ENCODE measurements around the gene CDK5RAP2.
"Not testable (repeated sequence)": the region's sequence is repeated elsewhere in the genome, so short reads cannot be mapped to it uniquely, and the experiment has no call there.

CDK5RAP2 gene

DNA sequence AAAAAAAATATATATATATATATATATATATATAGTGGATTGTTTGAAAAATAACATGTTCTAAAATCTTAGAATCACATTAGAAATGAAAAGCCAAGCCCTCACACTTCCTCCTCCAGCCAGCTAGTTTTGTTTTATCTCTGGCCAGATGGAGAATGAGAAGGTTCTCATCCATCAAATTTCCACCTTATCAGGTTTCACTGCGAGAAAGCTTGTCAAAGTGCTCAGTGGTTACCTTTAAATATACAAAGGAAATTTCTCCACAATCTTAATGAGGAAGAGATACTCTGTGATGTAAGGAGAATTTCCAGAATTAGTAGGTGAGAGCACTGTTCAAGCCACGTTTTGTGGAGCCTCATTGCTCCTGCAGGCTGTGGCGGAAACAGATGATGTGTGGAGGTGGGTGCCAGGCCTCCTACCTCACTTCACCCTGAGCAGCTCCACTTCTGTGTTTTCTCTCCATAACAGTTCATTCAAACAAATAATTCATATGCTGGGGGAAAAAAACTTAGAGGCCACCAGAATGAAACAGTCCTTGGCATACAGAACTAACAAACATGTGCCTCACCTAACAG, 71.9 kb downstream of the CDK5RAP2 start:
- DNase-seq = no peak

DNA sequence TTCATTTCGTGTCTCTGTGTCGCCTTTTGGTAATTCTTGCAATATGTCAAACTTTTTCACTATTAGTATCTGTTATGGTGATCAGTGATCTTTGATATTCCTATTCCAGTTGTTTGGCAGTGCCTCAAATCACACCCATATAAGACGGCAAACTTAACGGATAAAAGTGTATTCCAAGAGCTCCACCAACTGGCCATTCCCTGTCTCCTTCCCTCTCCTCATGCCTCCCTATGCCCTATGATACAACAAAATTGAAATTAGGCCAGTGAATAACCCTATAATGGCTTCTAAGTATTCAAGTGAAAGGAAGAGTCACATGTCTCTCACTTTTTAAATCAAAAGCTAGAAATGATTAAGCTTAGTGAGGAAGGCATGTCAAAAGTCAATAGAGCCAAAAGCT, 74.8 kb downstream of the CDK5RAP2 start:
- no peak for DNase-seq

DNA sequence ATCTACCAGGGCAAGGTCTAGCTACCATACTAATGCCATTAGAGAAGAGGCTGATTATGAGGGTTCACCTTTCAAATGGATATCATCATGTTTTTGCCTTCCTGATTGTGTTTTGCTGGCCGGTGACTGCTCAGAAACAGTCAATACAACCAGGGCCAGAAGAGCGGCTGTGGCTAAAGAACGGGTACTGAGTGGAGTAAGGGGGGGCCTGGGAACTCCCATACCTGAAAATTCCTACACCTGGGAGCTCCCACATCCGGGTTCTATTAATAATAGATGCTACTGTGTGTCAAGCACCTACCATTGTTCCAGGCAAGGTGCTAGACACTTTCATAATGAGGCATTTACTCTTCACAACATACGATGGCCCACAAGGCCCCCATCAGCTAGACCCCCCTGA, 79.2 kb downstream of the CDK5RAP2 start:
- no peak for DNase-seq

DNA sequence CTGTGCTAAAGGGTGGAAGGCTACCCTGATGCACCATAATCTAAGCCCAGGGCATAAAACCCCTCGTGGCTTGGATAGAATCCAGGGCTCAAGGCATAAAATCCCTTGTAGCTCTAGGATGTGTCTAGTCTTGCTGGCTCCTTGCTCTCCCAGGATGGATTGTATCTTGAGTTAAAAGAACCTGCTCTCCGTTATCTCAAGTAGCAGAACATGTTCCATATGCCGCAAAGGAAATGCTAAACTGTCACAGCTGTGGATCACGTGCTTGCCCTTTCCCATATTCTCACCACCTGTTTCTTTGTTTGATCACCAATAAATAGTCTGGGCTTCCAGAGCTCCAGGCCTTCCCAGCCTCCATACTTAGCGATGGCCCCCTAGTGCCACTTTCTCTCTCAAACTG, 82.1 kb downstream of the CDK5RAP2 start:
- not testable (repeated sequence) for DNase-seq

DNA sequence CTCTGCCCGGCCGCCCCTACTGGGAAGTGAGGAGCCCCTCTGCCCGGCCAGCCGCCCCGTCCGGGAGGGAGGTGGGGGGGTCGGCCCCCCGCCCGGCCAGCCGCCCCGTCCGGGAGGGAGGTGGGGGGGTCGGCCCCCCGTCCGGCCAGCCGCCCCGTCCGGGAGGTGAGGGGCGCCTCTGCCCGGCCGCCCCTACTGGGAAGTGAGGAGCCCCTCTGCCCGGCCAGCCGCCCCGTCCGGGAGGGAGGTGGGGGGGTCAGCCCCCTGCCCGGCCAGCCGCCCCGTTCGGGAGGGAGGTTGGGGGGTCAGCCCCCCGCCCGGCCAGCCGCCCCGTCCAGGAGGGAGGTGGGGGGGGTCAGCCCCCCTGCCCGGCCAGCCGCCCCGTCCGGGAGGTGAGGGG, 83.5 kb downstream of the CDK5RAP2 start:
- not testable (repeated sequence) for DNase-seq

DNA sequence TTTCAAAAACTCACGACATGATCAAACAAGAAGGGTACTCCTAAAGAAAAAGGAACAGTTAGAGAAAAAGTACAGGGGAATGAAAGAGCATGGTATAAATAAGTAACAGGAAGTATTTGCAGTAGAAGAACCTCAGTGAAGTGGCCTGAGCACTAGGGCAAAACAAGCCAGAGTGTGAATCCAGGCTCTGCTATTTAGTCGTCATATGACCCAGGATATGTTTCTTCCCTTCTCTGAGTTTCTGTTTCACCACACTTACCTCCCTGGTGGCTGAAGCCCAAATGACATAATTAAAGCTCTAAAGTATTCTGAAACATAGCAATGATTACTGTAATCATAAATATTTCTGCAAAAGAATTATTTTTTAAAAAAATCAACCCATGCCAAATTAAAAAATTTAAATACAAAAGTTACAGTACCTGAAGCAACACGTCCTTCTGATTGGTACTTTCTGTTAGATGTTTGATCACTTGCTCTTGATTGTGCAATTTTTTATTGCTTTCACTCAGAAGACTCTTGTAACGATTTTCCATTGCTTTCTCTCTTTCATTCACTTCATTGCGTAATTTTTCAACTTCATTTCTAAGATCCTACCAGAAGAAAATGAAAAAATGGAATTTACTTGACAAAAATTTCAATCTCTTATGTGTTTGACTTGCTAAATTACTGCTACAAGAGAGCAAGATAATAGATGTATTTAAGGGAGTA, 88.9 kb downstream of the CDK5RAP2 start:
- no peak for DNase-seq

DNA sequence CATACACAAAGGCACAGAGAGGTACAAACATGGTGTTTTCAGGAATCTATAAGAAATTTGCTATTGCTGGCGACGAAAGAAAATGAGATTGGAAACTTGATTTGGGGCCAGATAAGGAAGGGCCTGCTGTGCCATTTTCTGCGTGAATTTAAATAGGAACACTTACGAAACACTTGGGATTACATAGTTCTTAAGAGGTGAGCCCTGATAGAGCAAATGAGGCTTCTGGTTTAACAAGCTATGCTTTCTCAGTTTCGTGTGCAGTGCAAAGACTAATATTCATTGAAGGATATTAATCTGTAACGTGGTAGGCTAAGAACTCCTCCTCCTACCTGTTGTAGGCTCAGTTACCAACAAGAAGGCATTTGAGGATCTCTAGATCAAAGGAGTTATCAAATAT, 93.1 kb downstream of the CDK5RAP2 start:
- DNase-seq = no peak

DNA sequence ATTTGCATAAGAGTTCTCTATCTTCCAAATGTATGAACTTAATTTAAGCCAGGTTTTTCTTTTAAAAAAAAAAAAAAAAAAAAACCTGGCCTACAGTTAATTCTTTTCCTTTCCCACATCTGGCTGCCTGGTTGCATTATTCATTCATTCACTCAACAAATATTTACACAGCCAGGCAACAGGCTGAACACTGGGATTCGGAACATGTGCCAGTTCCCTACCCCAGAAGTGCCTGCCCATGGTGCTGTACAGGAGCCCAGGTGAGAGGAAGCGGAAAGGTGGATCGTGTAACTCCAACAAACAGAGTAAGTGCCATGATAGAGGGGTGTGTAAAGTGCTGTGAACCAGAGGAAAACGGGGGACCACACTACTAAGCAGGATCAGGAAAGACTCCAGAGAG, 93.6 kb downstream of the CDK5RAP2 start:
- no peak for DNase-seq

DNA sequence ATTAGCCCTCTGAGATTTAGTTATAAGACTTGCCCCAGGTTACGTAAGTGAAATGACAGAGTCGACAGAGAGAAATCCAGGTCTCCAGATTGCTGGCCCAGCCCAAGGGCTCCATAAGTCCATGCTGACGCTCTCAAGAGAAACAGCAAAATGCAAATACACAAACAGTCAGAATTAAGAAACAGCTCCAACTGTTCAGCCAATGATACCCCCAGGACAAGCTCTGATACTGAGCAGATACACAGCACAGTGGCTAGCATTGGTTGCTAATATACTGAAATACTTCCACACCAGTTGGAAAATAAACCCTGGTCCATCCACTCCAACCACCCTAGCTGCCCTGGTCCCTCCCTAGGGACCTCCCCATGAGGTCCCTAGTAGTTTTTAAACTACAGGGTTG, 94.2 kb downstream of the CDK5RAP2 start:
- no peak for DNase-seq

DNA sequence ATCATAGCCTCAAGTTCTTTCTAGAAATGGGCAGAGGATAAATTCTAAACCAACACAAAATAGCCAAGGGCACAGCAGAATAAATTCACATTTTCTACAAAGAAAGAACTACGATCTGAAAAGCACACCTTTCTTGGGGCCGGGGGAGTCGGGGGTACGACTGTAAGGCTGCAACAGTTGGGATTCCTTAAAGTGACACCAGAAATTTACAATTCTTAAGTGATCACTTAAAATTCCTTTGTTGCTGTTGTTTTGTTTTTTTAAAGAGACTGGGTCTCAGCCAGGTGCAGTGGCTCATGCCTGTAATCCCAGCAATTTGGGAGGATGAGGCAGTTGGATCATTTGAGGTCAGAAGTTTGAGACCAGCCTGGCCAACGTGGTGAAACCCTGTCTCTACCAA, 95.8 kb downstream of the CDK5RAP2 start:
- DNase-seq = no peak

DNA sequence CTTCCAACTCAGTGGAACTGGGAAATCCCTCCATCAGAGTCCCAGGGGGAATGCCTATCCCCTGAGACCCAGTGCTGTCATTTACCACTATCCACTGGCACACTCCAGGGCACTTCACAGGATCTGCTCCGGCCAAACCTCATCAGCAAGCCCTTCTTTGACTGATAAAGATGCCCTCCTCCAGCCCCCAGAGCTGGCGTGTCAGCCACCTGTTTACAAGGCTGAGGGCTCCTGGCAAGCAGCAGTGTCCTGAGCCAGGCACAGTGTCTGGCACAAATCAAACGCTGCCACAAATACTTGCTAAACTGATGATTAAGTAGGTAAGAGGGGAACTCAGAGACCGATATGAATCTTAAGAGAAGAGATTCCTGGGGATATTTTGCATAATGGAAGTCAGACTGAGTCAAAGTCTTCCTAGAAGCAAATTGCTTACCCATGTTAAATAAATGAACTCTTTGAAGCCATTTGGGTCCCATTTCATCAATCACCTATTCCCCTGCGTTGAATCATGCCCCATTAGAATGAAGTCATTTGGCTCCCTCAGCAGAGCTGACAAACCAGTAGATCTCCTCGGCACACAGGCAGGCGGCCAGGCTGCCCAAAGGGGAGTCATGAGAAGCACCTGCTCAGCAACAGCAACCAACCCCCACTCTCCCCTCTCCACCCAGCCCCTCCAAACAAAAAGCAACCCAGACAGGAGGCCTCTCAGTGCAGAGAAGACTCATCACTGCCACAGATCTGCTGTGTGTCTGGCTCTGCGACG, 97.4 kb downstream of the CDK5RAP2 start:
- DNase-seq = no peak

DNA sequence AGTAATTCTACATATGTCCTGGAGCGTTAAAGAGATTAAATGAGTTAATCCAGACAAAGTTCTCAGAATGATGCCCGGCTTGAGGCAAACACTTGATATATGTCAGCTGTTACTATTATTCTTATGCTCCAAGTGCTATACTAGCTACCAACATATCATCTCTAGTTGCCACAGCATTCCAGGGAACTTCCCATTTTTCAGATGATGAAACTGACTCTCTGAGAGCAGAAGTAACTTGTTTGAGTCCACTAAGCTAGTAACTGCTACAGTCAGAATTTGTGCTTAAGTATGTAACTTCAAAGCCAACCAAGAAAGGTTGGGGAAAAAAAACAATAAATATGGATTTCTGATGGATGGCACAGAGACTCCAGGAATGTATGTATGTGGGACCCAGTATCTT, 98.1 kb downstream of the CDK5RAP2 start:
- no peak for DNase-seq

DNA sequence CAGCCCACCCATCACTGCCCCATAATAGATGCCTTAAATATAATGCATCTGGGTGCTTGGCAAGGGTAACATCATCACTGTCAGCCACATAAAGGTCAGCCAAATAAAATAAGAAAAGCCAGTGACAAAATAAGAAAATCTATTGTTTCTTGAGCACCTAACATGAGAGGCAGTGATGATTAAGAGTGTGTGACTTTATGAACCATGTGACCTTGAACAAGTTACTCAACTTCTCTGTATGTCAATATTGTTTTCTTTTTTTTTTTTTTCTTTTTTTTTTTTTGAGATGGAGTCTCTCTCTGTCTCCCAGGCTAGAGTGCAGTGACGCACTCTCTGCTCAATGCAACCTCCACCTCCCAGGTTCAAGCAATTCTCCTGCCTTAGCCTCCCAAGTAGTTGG, 98.7 kb downstream of the CDK5RAP2 start:
- DNase-seq = no peak

DNA sequence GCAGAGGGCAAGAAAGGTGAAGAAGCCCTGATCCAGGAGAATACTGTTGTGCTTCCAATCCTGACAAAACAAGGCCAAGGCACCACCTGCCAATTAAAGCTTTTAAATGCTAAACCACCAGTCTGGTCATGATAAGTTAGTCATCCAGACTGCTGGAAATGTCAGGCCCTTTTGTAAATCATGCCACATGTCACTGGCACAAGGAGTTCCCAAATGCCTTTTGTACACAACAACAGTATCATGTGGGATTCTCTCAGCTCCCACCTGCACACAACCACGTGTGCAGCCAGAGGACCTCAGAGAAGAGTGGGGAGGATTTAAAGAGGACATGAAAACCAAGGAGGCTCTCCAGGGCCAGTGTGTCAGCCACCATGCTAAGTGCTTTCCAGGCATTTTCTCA, 99.3 kb downstream of the CDK5RAP2 start:
- peak; percentile 35 for DNase-seq

DNA sequence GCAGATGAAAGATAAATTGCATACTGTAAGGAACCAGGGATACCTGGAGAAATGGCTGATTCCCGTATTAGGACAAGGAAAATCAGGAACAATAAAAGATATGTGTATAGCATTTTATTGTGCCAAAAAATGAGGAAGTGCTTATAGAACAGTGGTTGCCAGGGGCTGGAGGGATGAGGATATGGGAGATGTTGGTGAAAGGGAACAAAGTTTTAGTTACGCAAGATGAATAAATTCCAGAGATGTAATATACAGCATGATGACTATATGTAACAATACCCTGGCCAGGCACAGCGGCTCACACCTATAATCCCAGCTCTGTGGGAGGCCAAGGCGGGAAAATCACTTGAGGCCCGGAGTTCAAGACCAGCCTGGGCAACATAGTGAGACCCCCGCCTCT, 101.8 kb downstream of the CDK5RAP2 start:
- DNase-seq = no peak

DNA sequence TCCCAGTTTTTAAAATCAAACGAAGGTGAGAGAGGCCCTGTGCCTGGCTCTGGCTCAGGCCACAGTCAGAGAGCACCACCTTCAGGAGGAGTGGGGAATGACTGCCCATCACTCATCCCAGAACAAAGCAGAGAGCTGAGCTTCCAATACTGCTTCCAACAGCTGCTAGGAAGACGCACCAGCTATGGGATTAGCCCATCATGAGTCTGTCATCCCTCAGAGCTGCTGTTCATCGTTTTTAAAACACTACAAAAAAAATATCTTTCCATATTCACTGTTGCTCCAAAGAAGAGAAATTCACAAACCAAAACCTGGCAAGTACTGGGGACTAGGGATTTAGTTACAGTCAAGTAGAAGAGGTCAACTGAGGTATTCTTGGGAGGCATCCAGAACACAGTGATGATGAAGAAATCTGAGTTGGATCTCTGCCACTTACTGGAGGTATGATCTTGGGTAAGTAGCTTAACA, 102.4 kb downstream of the CDK5RAP2 start:
- peak; percentile 41 for DNase-seq

DNA sequence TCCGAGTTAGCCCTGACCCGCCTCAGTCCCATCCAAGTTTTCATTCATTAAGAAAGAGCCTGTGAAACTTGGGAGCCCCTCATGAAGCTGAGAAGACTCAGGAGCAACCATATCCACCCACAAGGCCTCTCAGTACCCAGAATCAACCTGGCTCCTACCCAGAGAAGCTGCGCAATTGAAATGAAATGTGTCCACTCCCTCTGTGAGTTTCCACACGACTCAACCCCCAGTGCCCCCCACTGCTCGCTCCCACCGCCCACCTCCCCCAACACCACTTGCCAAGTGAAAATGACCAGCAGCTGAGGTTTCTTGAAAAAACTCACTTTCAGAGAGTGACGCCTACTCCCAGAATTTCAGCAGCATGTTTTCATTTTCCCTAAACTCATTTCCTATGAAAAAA, 104.6 kb downstream of the CDK5RAP2 start:
- no peak for DNase-seq

DNA sequence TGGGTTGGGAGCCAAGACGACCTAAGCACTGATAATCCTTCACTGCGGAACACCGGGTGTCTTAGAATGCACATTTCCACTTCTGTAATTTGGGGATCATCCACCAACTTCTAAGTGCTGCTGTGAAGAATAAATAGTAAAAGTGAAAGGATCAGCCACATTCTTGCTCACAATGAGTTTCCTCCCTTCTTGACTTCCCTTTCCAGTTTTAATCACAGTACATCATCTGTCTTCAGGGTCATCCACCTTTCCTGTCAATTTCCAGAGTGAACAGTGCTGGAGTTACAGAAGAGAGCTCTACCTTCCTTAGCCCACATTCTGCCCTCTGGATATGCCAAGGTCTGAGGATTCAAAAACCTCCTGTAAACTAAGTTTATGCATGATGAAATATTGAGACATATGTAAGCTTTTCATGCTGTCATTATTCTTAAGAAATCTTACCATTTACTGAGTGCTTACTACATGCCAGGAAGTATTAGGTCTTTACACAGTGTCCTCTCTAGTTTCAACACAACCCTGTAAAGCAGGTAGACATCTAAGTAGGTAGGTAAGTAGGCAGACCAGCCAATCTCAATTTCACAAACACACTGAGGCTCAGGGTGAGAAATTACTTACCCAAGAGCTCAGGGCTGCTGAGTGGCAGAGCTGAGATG, 105.2 kb downstream of the CDK5RAP2 start:
- DNase-seq = no peak

DNA sequence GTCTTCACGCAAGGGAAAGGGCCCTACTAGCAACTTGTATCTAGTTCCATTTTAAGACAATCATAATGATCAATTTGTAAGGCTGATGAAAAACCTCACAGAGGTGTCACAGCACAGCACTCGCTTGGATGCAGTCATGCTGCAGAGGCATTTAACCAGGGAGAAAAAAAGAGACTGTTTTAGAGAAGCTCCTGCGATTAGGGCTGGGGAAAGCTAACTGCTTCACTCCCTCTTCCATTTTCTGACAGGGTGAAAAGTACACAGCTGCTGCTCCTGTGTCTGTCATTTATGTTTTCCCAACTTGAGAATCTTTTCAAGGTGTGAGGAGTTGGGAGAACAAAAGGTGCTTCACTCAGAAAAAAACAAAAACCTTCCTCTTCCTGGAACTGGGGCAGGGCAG, 106.4 kb downstream of the CDK5RAP2 start:
- no peak for DNase-seq

DNA sequence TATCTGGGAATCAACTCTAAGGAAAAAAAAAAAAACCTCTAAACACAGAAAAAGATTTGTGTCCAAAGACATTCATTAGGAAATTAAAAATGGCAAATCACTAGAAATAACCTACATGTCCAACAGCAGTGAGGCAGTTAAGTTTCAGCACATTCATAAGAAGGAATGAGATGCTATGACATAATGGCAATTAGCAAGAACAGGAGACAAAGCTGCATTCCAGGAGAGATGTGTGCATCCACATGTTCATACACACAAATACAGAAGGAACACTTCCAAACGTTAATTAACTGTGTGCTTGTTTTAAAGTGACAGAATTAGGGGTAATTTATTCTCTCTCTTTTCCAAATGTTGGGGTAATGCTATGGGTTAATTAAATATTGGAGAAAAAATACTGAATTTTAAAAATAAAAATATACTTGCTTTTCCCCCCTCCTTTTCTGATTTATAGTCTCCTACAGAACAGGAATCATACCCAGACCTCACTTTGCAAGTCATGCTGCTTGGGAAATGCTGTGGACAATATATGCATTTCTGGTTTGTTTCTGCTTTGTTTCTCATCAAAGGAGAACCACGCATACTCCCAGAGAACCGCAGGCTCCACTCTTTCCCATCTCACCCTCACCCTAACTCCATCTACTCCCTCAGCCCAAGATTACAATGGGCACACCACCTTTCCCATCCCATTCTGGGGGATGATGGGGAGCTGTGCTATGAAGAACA, 114.1 kb downstream of the CDK5RAP2 start:
- no peak for DNase-seq

DNA sequence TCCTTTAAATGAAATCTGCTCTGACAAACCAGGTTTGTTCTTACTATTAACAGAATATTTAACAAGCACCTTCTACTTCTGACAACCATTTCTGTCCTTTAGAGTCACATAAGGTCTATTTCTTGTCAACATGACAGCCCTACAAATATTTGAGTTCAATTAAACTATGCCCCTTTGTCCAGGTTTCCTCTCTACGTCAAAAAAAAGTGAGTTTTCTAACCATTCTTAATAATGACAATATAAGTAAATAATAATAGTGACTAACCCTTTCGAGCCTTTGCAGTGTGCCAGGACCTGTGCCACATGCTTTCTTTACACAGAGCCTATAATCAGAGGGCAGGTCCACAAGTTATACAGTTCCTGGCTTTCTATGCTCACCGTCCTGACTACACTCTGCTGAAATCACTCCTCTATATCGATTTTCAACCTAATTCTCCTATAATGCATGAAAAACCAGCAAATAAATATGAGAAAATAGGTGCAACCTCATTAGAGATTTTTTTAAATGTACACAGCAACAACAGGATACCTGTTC, 115.0 kb downstream of the CDK5RAP2 start:
- no peak for DNase-seq

DNA sequence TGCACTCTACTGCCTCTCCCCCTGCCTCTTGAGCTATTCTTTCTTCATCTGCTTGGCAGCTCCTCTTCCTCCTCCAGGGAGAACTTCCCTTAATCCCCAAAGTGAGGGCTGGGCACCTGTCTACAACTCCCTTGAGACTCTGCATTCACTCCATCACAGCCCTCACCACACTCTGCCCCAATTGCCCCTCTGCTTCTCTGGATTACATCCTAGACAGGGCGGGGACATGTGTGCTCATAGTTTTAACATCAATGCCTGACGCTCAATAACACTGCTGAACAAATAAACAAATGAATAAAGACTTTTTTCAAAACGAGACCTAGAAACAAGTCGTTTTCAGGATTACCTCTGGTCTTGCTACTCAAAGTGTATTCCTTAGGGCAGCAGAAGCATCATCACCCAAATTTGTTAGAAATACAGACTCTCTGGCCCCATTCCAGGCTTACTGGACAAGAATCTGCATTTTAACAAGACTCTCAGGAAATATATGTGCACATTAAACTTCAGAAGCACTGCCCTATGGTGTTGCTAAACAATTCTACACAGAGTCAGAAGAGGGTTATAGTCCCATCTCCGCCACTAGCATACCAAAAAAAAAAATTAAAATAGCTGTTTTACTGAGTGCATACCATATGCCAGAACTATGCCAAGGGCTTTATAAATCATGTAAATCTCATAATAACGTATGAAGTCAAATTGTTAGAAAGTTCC, 115.6 kb downstream of the CDK5RAP2 start:
- no peak for DNase-seq

Data from NCI-H1417 treated with DMSO at 0.1 percent for 48 hours (cell line).